Body of pancreas (tissue), 4 donors: ENCODE results near the gene PNKD.

ENCODE experiments used
- CTCF ChIP-seq, 7 experiments: fragments of 450-650 bp in 4 of 7; fragments of 200-600 bp in 3 of 7; sonication (generic) in 3 of 7; IDR thresholded peaks; one replicate each; pipeline ENCODE4 v1.5.1; 2016 to 2019; ENCODE audit warnings: antibody characterized with exemption in 7 of 7
- POLR2A ChIP-seq, 3 donors: fragments of 450-650 bp; IDR thresholded peaks; one replicate each; pipeline ENCODE4 v1.6.1; 2016; ENCODE audit warnings: antibody characterized with exemption in 3 of 3, mild to moderate bottlenecking in 2 of 3

- TF ChIP-seq CTCF (IDR thresholded peaks at IDR 0.05) (no peak), POLR2A (IDR thresholded peaks at IDR 0.05) (no peak)
Observed at GRCh38 chr2:218394298-218395089, 124.2 kb downstream of the PNKD start.
